Esophagus muscularis mucosa (tissue), 4 donors: ENCODE measurements around the gene SMYD4. TPM values are rescaled to one million over a fixed set of nuclear protein-coding genes. Genes with fewer than 3 reads are reported as not detected.
"Not testable (repeated sequence)": the region's sequence is repeated elsewhere in the genome, so short reads cannot be mapped to it uniquely, and the experiment has no call there.

Experiments
- DNase-seq: peaks from one replicate; pipeline ENCODE4 v3.0.0-alpha.2; 2017; ENCODE audit errors: extremely low spot score
- H3K27ac ChIP-seq, 4 donors: fragments of 200-600 bp; sonication (generic); replicated peaks in 1 of 4; 1 replicate in 3 of 4; 2 replicates in 1 of 4; pipeline ENCODE4 v1.5.1; 2016 to 2019; ENCODE audit warnings: mild to moderate bottlenecking in 1 of 4
- H3K27me3 ChIP-seq, 4 donors: fragments of 200-600 bp; sonication (generic); one replicate each; pipeline versions ENCODE4 v1.5.1 to v1.6.0; 2016 to 2019
- H3K36me3 ChIP-seq, 4 donors: fragments of 200-600 bp; sonication (generic); one replicate each; pipeline ENCODE4 v1.5.1; 2016 to 2019
- H3K4me1 ChIP-seq, 4 donors: fragments of 200-600 bp; sonication (generic); one replicate each; pipeline ENCODE4 v1.5.1; 2016 to 2019
- H3K4me3 ChIP-seq, 4 donors: fragments of 200-600 bp; sonication (generic); 1 replicate in 2 of 4; 2 replicates in 2 of 4; pipeline ENCODE4 v1.5.1; 2016 to 2019; ENCODE audit warnings: mild to moderate bottlenecking in 4 of 4, moderate library complexity in 1 of 4
- H3K9me3 ChIP-seq, 4 donors: fragments of 200-600 bp; sonication (generic); 1 replicate in 3 of 4; 2 replicates in 1 of 4; pipeline ENCODE4 v1.5.1; 2016 to 2019
- EP300 ChIP-seq: sonication (generic); formaldehyde crosslinking; IDR thresholded peaks from one replicate; pipeline ENCODE4 v1.6.1; 2017; ENCODE audit warnings: antibody characterized with exemption
- POLR2A ChIP-seq: fragments of 450-650 bp; IDR thresholded peaks from one replicate; pipeline ENCODE4 v1.6.1; 2017; ENCODE audit warnings: antibody characterized with exemption, moderate library complexity, mild to moderate bottlenecking, low read depth
- POLR2AphosphoS5 ChIP-seq, 2 donors: sonication (generic); formaldehyde crosslinking; IDR thresholded peaks; one replicate each; pipeline ENCODE4 v1.6.1; 2017; ENCODE audit warnings: antibody characterized with exemption in 2 of 2
- WGBS: methylation state at CpG from one replicate; pipeline ENCODE4 v1.1.5; 2018; 5-methylcytosine and 5-hydroxymethylcytosine counted together
- intact Hi-C: fragments of 100-400 bp; cut with DNase I; formaldehyde crosslinking; loops from one replicate; pipeline ENCODE4 v1.15.1; 2023
- total RNA-seq, 4 donors: library from RNA; depleted of rRNA; stranded (reverse); fragments of >200 nt; gene quantifications; one replicate each; pipeline versions ENCODE4 v1.1.0 to v1.2.1, GENCODE V29; 2016
- TF ChIP-seq, protein P1 (sequence below), 3 experiments: fragments of 200-600 bp in 2 of 3; fragments of 450-650 bp in 1 of 3; sonication (generic) in 2 of 3; IDR thresholded peaks; one replicate each; pipeline ENCODE4 v1.5.1; 2017 to 2019; ENCODE audit warnings: antibody characterized with exemption in 3 of 3, mild to moderate bottlenecking in 2 of 3, moderate library complexity in 1 of 3

Gene SMYD4
- total RNA-seq, 4 donors from 2014 or later, result 10.3 to 14.8 (median 11.9) TPM

DNA sequence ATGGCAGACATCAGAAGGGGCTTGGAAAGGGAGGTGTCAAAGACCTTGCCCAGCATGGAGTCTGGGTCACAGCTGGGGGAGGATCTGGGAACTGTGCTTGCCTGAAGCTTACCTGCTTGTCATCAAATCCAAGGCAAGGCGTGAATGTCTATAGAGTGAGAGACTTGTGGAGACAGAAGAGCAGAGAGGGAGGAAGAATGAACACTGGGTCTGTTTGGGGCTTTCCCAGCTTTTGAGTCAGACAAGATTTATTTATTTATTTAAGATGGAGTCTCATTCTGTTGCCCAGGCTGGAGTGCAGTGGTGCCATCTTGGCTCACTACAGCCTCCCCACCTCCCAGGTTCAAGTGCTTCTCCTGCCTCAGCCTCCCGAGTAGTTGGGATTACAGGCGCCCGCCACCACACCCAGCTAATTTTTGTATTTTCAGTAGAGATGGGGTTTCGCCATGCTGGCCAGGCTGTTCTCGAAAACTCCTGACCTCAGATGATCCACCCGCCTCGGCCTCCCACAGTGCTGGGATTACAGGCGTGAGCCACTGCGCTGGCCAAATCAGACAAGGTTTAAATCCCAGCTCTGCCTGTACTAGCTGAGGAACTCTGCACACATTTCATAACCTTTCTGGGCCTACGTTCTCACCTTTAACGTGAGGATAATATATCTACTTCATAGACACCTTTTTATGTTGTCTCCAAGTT is 56.6 kb downstream of the SMYD4 start:
- Histone ChIP-seq H3K27ac (peak overlapping the region; percentile 52 to 63 (median 62)), H3K27me3 (peaks cover 0 to 18% (median 0%) of the 10 kb centered on the region in 4 donors), H3K36me3 (peaks cover 4 to 42% (median 34%) of the 10 kb centered on the region in 4 donors), H3K4me1 (peaks cover 4 to 23% (median 13%) of the 10 kb centered on the region in 4 donors)
- H3K4me3 ChIP-seq, DNase-seq, intact Hi-C loops, H3K9me3 ChIP-seq: not testable (repeated sequence)
- peak in 1 of 2 donors; percentile 29 for TF ChIP-seq POLR2AphosphoS5 (IDR thresholded peaks at IDR 0.05)
- WGBS, result 83% methylated on average over 12 of the region's 12 CpGs

DNA sequence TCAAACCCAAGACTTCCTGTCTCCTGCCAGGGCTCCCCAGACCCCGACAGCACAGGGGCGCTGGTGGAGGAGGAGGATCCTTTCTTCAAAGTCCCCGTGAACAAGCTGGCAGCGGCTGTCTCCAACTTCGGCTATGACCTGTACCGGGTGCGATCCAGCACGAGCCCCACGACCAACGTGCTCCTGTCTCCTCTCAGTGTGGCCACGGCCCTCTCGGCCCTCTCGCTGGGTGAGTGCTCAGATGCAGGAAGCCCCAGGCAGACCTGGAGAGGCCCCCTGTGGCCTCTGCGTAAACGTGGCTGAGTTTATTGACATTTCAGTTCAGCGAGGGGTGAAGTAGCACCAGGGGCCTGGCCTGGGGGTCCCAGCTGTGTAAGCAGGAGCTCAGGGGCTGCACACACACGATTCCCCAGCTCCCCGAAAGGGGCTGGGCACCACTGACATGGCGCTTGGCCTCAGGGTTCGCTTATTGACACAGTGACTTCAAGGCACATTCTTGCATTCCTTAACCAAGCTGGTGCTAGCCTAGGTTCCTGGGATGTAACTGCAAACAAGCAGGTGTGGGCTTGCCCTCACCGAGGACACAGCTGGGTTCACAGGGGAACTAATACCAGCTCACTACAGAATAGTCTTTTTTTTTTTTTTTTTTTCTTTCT is 59.8 kb downstream of the SMYD4 start:
- intact Hi-C loops, result no loop called here
- TF ChIP-seq POLR2A, result no peak
- no peak overlapping the region for H3K4me3 ChIP-seq
- WGBS, result 46% methylated on average over 3 of the region's 21 CpGs
- peaks cover 0 to 13% (median 7%) of the 10 kb centered on the region in 4 donors for H3K36me3 ChIP-seq
- no peaks in the 10 kb centered on the region for H3K9me3 ChIP-seq
- DNase-seq, result no peak
- no peak overlapping the region for H3K27ac ChIP-seq
- peaks cover 0 to 47% (median 0%) of the 10 kb centered on the region in 4 donors for H3K27me3 ChIP-seq
- peaks cover 9 to 44% (median 34%) of the 10 kb centered on the region in 4 donors for H3K4me1 ChIP-seq

- no peaks in the 10 kb centered on the region for H3K9me3 ChIP-seq
- DNase-seq, result no peak
- H3K4me1 ChIP-seq, result peaks cover 20 to 48% (median 42%) of the 10 kb centered on the region in 4 donors
- WGBS, result 83% methylated on average over 12 of the region's 12 CpGs
- H3K27ac ChIP-seq, result peak overlapping the region; percentile 28 to 48 (median 40)
- TF ChIP-seq, protein P1, sequence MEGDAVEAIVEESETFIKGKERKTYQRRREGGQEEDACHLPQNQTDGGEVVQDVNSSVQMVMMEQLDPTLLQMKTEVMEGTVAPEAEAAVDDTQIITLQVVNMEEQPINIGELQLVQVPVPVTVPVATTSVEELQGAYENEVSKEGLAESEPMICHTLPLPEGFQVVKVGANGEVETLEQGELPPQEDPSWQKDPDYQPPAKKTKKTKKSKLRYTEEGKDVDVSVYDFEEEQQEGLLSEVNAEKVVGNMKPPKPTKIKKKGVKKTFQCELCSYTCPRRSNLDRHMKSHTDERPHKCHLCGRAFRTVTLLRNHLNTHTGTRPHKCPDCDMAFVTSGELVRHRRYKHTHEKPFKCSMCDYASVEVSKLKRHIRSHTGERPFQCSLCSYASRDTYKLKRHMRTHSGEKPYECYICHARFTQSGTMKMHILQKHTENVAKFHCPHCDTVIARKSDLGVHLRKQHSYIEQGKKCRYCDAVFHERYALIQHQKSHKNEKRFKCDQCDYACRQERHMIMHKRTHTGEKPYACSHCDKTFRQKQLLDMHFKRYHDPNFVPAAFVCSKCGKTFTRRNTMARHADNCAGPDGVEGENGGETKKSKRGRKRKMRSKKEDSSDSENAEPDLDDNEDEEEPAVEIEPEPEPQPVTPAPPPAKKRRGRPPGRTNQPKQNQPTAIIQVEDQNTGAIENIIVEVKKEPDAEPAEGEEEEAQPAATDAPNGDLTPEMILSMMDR (IDR thresholded peaks at IDR 0.05), result no peak
- no peak for TF ChIP-seq EP300
- TF ChIP-seq POLR2AphosphoS5 (IDR thresholded peaks at IDR 0.05), result no peak
- TF ChIP-seq POLR2A, result no peak
- no peak overlapping the region for H3K4me3 ChIP-seq
- intact Hi-C loops, result no loop called here
- H3K27me3 ChIP-seq, result peaks cover 0 to 47% (median 0%) of the 10 kb centered on the region in 4 donors
- peaks cover 0 to 7% (median 5%) of the 10 kb centered on the region in 4 donors for H3K36me3 ChIP-seq
Measured at GRCh38 chr17:1767358-1767757, 62.3 kb downstream of the SMYD4 start.

- intact Hi-C loops, result no loop called here
- H3K4me1 ChIP-seq, result peaks cover 20 to 48% (median 42%) of the 10 kb centered on the region in 4 donors
- H3K4me3 ChIP-seq, result no peak overlapping the region
- peaks cover 0 to 7% (median 5%) of the 10 kb centered on the region in 4 donors for H3K36me3 ChIP-seq
- peaks cover 0 to 47% (median 0%) of the 10 kb centered on the region in 4 donors for H3K27me3 ChIP-seq
- 92% methylated on average over 14 of the region's 21 CpGs for whole genome bisulfite sequencing
- H3K27ac ChIP-seq, result peak overlapping the region; percentile 28 to 48 (median 40)
- TF ChIP-seq, protein P1 (IDR thresholded peaks at IDR 0.05), result no peak
- TF ChIP-seq POLR2AphosphoS5 (IDR thresholded peaks at IDR 0.05), result no peak
- TF ChIP-seq EP300, result no peak
- TF ChIP-seq POLR2A, result no peak
- no peak for DNase-seq
- H3K9me3 ChIP-seq, result no peaks in the 10 kb centered on the region
Measured at GRCh38 chr17:1766382-1767135, 63.1 kb downstream of the SMYD4 start.

DNA sequence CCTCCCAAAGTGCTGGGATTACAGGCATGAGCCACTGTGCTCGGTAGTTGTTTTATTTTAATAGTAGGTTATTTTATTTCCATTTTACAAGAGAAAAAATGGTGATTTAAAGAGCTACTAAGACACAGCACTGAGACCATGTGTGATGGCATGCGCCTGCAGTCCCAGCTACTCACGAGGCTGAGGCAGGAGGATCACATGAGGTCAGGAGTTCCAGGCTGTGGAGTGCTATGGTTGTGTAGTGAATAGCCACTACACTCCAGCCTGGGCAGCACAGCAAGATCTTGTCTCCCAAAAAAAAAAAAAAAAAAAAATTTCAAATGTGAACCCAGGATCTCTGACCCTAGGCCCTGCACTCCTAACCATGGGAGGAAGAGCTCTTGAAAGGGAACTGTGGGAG is 64.1 kb downstream of the SMYD4 start:
- no peak overlapping the region for H3K4me3 ChIP-seq
- H3K36me3 ChIP-seq, result peaks cover 0 to 7% (median 3%) of the 10 kb centered on the region in 4 donors
- WGBS, result 89% methylated on average over 3 of the region's 3 CpGs
- intact Hi-C loops, result no loop called here
- peaks cover 0 to 47% (median 0%) of the 10 kb centered on the region in 4 donors for H3K27me3 ChIP-seq
- no peaks in the 10 kb centered on the region for H3K9me3 ChIP-seq
- TF ChIP-seq EP300, result no peak
- TF ChIP-seq, protein P1 (IDR thresholded peaks at IDR 0.05), result no peak
- no peak for TF ChIP-seq POLR2AphosphoS5 (IDR thresholded peaks at IDR 0.05)
- TF ChIP-seq POLR2A, result no peak
- H3K27ac ChIP-seq, result peak overlapping the region in 2 of 4 donors; percentile 81
- no peak for DNase-seq
- peaks cover 20 to 48% (median 42%) of the 10 kb centered on the region in 4 donors for H3K4me1 ChIP-seq

- H3K4me1 ChIP-seq, result peaks cover 17 to 45% (median 42%) of the 10 kb centered on the region in 4 donors
- intact Hi-C loops, DNase-seq, H3K36me3 ChIP-seq, H3K9me3 ChIP-seq: not testable (repeated sequence)
- peak overlapping the region in 1 of 4 donors; percentile 48 for H3K4me3 ChIP-seq
- peak overlapping the region; percentile 77 to 81 (median 80) for H3K27ac ChIP-seq
- peaks cover 0 to 44% (median 0%) of the 10 kb centered on the region in 4 donors for H3K27me3 ChIP-seq
- WGBS, result 79% methylated on average over 7 of the region's 7 CpGs
Measured at GRCh38 chr17:1764705-1765104, 65.0 kb downstream of the SMYD4 start.
